Measurements from ENCODE around the gene DLG2.

The DLG2 gene

GRCh38 chr11:83681906-83682610 is 1945.1 kb downstream of the DLG2 start:
- DNase-seq (ENCODE audit: low read depth, low spot score), result no peak
- H3K4me3 ChIP-seq (ENCODE audit: low read depth, low read length), result no peak overlapping the region
- CTCF ChIA-PET, result interaction anchor here (1.6 kb wide), 1 partner anchor 11 kb away, joined by 3 read pairs; no protein-coding TSS in a partner anchor
- TF ChIP-seq CTCF (IDR thresholded peaks at IDR 0.05; ENCODE audit: insufficient read depth, low read length, missing control alignments), result no peak
- POLR2A ChIA-PET, result no interaction called here

GRCh38 chr11:83681031-83681781 is 1945.9 kb downstream of the DLG2 start:
- no peak for DNase-seq (ENCODE audit: low read depth, low spot score)
- no peak for TF ChIP-seq CTCF (IDR thresholded peaks at IDR 0.05; ENCODE audit: insufficient read depth, low read length, missing control alignments)
- CTCF ChIA-PET, result interaction anchor here (1.1 to 1.6 kb wide), 2 partner anchors 10 to 135 kb away, joined by 3 read pairs; no protein-coding TSS in a partner anchor
- H3K4me3 ChIP-seq (ENCODE audit: low read depth, low read length), result no peak overlapping the region
- POLR2A ChIA-PET, result no interaction called here

GRCh38 chr11:83680321-83680720 is 1946.8 kb downstream of the DLG2 start:
- CTCF ChIA-PET, result interaction anchor here (1.1 kb wide), 1 partner anchor 136 kb away, joined by 3 read pairs; no protein-coding TSS in a partner anchor
- POLR2A ChIA-PET, result no interaction called here
- DNase-seq (ENCODE audit: low read depth, low spot score), result no peak
- no peak overlapping the region for H3K4me3 ChIP-seq (ENCODE audit: low read depth, low read length)
- TF ChIP-seq CTCF (IDR thresholded peaks at IDR 0.05; ENCODE audit: insufficient read depth, low read length, missing control alignments), result no peak

GRCh38 chr11:83678831-83679584 is 1948.1 kb downstream of the DLG2 start:
- no peak overlapping the region for H3K4me3 ChIP-seq (ENCODE audit: low read depth, low read length)
- no peak for DNase-seq (ENCODE audit: low read depth, low spot score)
- CTCF ChIA-PET, result no interaction called here
- TF ChIP-seq CTCF (IDR thresholded peaks at IDR 0.05; ENCODE audit: insufficient read depth, low read length, missing control alignments), result no peak
- POLR2A ChIA-PET, result no interaction called here

GRCh38 chr11:83677730-83678129 is 1949.4 kb downstream of the DLG2 start:
- no peak for TF ChIP-seq CTCF (IDR thresholded peaks at IDR 0.05; ENCODE audit: insufficient read depth, low read length, missing control alignments)
- H3K4me3 ChIP-seq (ENCODE audit: low read depth, low read length), result no peak overlapping the region
- ChIA-PET POLR2A (no interaction called here), CTCF (no interaction called here)
- no peak for DNase-seq (ENCODE audit: low read depth, low spot score)
